NCI-H2081 treated with DMSO at 0.1 percent for 48 hours (cell line): ENCODE results near the gene TMC8.
"Not testable (repeated sequence)": the region's sequence is repeated elsewhere in the genome, so short reads cannot be mapped to it uniquely, and the experiment has no call there.

Source experiments
- DNase-seq: peaks from one replicate; lab custom pipeline; 2025; lab: John Stamatoyannopoulos, UW

TMC8 gene

GRCh38 chr17:78130437-78131101, at the start of gene TMC8:
Gene TMC8 (plus strand): TSS chr17:78130771. CDS start chr17:78131589, 818 bp downstream.
- DNase-seq, result no peak

DNA sequence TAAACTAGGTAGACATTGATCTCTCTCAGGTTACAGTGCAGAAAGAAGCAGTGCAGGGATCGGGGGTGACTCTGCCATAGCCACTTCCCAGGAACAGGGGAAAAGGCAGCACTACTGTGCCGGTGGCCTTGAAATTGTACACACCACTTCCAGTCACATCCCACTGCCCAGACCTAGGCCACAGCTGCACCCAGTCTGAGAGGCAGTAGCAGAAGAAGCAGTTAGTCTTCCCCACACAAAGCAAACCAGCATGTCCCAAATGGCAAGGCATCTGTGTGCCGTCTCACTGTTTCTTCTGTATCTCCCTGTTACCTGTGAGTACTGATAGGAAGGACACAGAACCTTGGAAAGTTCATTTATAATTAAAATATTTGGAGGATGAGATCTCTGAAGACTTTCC, 49.0 kb upstream of the TMC8 start:
- no peak for DNase-seq

DNA sequence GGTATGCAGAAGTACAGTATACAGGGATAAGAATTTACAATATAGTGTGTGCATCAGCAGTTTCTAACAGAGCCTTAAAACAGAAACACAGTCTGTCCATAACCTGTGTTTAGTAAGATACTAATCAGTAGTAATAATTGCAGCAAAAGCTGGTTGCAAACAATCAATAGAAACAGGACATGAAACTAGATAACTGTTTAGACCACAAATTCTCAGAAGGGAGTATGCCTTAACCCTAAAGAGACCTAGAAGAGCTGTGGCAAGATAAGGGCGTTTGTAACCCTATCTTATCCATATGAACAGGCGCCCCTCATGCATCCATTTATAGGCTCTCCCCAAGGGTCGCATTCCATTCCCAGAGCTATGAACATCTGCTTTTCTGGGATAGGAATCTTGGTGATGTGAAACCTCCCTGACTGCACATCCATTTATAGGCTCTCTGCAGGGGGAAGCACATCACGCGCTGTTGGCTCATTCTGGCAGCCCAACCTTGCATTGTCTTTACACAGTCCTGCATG, 48.2 kb upstream of the TMC8 start:
- not testable (repeated sequence) for DNase-seq

DNA sequence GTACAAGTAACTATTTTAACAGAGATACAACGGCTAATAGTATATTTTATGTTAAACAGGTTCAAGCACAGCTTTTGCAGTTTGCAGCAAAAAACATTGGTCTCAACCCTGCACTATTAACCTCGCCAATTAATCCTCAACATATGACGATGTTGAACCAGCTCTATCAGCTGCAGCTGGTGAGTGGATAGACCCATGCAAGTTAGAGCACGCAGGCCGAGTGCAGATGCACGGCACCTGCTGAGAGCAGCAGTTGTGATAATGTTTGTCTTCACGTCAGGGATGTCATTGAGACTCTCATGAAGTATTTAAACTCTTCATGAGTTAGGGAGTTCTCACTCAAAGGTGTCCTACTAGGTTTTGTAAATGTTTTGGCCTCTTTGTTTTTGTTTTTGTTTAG, 47.6 kb upstream of the TMC8 start:
- no peak for DNase-seq

GRCh38 chr17:78086740-78087139, 43.8 kb upstream of the TMC8 start:
- no peak for DNase-seq

DNA sequence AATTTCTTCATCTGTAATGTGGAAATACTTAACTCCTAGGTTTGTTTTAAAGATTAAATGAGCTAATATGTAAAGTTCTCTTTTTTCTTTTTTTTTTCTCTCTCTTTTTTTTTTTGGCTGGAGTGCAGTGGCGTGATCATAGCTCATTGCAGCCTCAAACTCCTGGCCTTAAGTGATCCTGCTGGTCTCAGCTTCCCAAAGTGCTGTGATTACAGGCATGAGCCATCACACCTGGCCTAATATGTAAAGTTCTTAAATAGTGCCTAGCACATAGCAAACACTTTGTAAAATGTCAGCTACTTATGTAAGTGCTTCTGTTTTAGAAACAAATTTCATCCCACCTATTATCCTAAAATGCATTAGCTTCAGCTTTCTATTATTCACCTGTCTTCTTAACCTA, 42.0 kb upstream of the TMC8 start:
- DNase-seq, result no peak

DNA sequence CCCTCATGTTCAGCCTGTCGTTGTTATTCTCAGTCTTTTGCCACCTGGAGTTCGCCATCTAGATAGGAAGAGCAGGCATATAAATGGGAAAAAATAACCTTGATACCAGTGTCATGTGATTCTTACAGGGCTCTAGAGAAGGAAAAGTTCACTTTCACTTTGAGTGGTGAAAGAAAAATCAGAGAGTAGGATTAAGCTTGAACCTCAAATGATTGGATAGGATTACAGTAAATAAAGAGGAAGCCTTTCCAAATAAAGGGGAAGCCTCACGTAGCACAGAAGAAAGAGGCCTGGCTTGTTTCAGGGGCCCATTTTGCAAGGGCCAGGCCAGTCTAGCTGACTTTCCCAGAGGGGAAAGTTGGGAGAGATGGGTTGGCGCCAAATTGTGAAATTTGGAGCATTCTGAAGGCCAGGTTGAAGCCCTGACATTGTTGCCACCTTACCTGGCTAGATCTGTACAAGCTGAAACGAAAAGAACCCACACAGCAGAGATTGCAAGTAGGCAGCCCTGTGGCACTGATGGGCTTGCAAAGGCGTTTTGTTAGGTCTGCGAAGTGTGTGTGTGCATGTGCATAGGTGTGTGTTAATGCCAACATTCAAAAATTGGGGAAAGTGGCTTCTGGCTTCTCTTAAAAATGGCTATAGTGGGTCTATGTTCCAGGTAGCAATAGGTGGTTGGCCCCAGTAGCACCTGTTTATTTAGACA, 40.8 kb upstream of the TMC8 start:
- DNase-seq, result no peak

DNA sequence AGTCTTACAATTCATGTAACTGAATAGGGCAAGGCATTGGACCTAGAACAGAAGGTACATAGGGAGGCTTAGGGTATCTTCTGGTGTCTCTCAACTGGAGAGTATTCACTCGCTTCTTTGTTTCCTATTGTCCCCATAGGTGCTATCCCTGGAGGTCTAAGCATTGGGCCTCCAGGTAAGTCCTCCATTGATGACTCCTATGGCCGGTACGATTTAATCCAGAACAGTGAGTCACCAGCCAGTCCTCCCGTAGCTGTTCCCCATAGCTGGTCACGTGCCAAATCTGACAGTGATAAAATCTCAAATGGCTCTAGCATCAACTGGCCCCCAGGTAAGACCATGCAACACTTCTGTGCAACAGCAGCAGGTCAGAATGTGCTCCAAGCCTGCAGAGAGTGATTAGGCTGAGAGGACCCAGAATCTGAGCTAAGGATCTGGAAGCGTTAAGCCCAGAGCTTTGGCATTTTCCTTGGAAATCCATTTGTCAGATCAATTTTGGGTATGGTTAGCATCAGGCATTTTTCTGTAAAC, 37.7 kb upstream of the TMC8 start:
- no peak for DNase-seq

GRCh38 chr17:78095035-78095434, 35.5 kb upstream of the TMC8 start:
- no peak for DNase-seq

- no peak for DNase-seq
Observed at GRCh38 chr17:78096093-78096492, 34.5 kb upstream of the TMC8 start.

DNA sequence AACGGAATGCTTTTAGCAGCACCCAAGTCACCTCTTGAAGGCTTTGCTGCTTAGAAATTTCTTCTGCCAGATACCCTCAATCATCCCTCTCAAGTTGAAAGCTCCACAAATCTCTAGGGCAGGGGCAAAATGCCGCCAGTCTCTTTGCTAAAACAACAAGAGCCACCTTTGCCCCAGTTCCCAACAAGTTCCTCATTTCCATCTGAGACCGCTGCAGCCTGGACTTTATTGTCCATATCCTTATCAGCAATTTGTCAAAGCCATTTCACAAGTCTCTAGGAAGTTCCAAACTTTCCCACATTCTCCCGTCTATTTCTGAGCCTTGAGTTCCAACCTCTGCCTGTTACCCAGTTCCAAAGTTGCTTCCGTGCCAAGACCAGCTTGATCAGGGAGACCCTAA, 29.5 kb upstream of the TMC8 start:
- no peak for DNase-seq

DNA sequence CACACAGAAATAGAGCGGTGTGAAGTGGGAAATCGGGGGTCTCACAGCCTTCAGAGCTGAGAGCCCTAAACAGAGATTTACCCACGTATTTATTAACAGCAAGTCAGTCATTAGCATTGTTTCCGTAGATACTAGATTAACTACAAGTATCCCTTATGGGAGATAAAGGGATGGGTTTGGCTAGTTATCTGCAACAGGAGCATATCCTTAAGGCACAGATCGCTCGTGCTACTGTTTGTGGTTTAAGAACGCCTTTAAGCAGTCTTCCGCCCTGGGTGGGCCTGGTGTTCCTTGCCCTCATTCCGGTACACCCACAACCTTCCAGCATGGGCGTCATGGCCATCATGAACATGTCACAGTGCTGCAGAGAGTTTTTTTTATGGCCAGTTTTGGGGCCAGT, 29.0 kb upstream of the TMC8 start:
- no peak for DNase-seq

DNA sequence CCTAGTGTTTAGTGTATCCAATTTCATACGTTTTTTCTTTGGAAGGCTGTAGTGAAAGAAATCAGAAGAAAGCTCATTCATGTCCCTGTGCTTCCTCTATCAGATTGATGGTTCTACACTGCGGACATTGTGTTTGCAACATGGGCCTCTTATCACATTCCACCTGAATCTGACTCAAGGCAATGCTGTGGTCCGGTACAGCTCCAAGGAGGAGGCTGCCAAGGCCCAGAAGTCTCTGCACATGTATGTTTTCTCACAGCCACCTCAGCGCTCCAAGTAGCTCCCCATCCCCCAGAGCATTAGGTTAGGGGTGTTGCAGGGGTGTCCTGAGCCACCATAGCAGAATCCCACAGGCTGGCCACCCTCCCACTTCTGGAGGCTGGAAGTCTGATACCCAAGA, 27.3 kb upstream of the TMC8 start:
- DNase-seq, result no peak

- no peak for DNase-seq
Observed at GRCh38 chr17:78104540-78104941, 26.0 kb upstream of the TMC8 start.

DNA sequence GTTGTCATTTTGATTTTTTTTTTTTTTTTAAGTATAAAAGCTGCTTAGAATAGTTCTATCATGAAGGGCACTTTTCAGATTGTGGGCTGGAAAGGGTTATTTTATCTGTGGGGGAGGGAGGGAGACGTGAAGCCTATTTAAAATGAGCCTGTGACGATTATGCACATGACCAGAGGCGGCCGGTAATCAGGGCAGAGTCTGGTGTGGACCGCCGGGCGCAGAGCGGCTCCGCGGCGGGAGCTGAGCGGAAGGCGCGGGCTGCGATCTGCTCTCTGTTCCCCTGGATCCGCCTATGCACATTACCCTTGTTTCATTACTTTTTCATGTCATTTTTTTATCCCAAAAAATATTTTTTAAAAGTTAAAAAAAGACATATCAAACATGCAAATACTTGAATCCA, 25.5 kb upstream of the TMC8 start:
- DNase-seq, result no peak

- no peak for DNase-seq
Observed at GRCh38 chr17:78105551-78105950, 25.0 kb upstream of the TMC8 start.

GRCh38 chr17:78106211-78106610, 24.4 kb upstream of the TMC8 start:
- no peak for DNase-seq

DNA sequence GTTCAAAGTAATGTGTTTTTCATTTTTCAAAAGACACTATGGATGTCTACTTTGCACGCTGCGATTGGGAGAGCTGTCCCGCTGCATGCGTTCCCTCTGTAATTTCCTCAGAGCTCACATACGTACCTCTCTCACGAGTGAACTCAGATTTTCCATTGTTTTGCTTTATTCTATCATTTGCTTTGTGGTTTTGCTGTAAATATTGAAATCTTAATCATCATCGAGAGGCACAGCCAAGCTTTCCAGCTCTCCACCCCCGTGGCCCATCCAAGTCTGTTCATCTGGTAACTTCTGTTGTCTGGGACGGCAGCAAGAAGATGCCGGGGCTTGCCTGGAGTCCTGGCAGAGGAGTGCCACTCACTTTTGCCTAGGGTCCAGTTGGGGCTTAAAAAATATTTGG, 23.1 kb upstream of the TMC8 start:
- DNase-seq, result no peak

GRCh38 chr17:78107976-78108725, 22.4 kb upstream of the TMC8 start:
- no peak for DNase-seq

DNA sequence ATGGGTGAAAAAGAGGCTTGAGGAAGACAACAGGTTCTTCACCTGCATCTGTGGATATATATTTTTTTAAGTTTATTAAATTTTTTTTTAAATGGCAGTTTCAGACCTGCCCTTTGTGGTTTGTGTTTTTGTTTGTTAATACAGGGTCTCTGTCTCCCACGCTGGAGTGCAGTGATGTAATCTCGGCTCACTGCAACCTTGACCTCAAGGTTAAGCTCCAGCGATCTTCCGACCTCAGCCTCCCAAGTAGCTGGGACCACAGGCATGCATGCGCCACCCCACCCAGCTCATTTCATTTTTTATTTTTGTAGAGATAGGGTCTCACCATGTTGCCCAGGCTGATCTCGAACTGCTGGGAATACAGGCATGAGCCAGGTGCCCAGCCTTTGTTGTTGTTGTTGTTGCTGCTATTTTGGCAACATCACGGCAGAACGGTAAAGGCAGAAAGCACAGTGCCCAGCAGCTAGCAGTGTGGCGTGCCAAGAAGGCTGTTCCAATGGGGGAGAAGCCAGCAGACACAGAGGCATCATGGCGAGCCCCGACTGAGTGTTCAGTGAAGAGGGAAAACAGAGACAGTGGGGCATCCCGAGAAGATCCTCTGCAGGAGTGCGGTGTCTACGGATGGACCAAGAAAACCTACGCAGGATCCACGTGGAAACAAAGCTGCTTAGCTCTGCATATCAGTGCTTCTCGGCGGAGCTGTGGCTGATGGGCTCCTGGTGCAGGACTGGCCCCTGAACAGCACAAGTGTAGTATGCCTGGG, 21.7 kb upstream of the TMC8 start:
- DNase-seq, result no peak

DNA sequence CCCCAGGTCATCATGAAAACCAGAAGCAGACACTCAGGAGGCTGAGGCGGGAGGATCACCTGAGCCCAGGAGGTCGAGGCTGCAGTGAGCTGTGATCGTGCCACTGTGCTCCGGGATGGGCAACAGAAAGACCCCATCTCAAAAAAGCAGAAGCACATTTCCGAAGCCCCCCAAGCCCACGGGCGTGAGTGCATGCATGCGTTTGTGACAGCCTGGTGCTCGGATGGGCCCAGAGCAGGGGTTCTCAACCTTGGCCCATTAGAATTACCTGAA, 21.1 kb upstream of the TMC8 start:
- DNase-seq, result no peak

- DNase-seq, result no peak
Observed at GRCh38 chr17:78110363-78111015, 20.1 kb upstream of the TMC8 start.
